Neural crest cell (in vitro differentiated cells): ENCODE data around the gene NREP. TPM values are rescaled to one million over a fixed set of nuclear protein-coding genes. Genes with fewer than 3 reads are reported as not detected.

Source experiments
- DNase-seq: peaks from one replicate; pipeline ENCODE4 v3.0.0; 2021; ENCODE audit warnings: low read depth, mixed read lengths, low spot score
- H3K27ac Mint-ChIP-seq: one replicate; pipeline ENCODE4 v1.8.0; 2021; ENCODE audit warnings: mild to moderate bottlenecking, mixed read lengths; ENCODE audit not compliant: unreplicated experiment
- H3K27me3 Mint-ChIP-seq: 2 replicates; pipeline ENCODE4 v1.8.0; 2021; ENCODE audit warnings: low read depth, mild to moderate bottlenecking, mixed read lengths
- H3K36me3 Mint-ChIP-seq: 2 replicates; pipeline ENCODE4 v1.8.0; 2021; ENCODE audit warnings: low read depth, mild to moderate bottlenecking, mixed read lengths
- H3K4me1 Mint-ChIP-seq: 2 replicates; pipeline ENCODE4 v1.8.0; 2021; ENCODE audit warnings: mixed read lengths
- H3K4me3 Mint-ChIP-seq: one replicate; pipeline ENCODE4 v1.8.0; 2021; ENCODE audit warnings: mild to moderate bottlenecking, mixed read lengths
- H3K9me3 Mint-ChIP-seq: 2 replicates; pipeline ENCODE4 v1.8.0; 2021; ENCODE audit warnings: mixed read lengths
- CTCF ChIP-seq: fragments of 200-600 bp; sonication (generic); conservative IDR thresholded peaks from 2 replicates; pipeline ENCODE4 v1.5.0; 2021; ENCODE audit warnings: antibody characterized with exemption, mild to moderate bottlenecking
- total RNA-seq: library from RNA; stranded (reverse); gene quantifications from 2 replicates; pipeline ENCODE4 v1.2.1, GENCODE V29; 2021

Gene NREP
- total RNA-seq, 1 donor from 2014 or later = 382 TPM

DNA sequence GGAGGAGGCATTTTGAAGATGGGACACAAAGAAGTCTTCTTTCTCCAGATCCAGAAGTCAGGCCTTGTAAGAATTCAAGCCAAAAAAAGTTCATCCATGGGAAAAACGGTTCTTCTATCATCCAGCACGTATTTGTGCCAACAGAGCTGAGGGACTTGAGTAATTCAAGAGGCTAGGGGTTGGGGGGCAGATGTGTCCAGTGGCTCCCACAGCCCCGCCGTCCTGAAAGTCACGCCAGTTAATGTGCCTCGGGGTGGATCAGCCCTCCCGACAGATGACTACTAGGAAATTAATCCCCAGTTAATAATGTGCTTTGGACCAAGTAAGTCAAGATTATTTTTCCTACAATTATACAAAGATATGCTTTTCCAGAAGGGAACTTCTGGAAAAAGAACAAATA lies 23.4 kb downstream of the NREP start:
- no peak for DNase-seq
- TF ChIP-seq CTCF = no peak
- no peaks in the 10 kb centered on the region for H3K9me3 Mint-ChIP-seq
- H3K27ac Mint-ChIP-seq = no peak overlapping the region
- H3K27me3 Mint-ChIP-seq = no peaks in the 10 kb centered on the region
- no peak overlapping the region for H3K4me3 Mint-ChIP-seq
- peaks cover 25% of the 10 kb centered on the region for H3K4me1 Mint-ChIP-seq
- H3K36me3 Mint-ChIP-seq = peaks cover 38% of the 10 kb centered on the region

- no peaks in the 10 kb centered on the region for H3K9me3 Mint-ChIP-seq
- DNase-seq = no peak
- H3K4me3 Mint-ChIP-seq = no peak overlapping the region
- peaks cover 12% of the 10 kb centered on the region for H3K4me1 Mint-ChIP-seq
- TF ChIP-seq CTCF = no peak
- H3K27me3 Mint-ChIP-seq = no peaks in the 10 kb centered on the region
- H3K36me3 Mint-ChIP-seq = peaks cover 52% of the 10 kb centered on the region
- H3K27ac Mint-ChIP-seq = no peak overlapping the region
Observed at GRCh38 chr5:111731638-111732037, 25.4 kb downstream of the NREP start.

DNA sequence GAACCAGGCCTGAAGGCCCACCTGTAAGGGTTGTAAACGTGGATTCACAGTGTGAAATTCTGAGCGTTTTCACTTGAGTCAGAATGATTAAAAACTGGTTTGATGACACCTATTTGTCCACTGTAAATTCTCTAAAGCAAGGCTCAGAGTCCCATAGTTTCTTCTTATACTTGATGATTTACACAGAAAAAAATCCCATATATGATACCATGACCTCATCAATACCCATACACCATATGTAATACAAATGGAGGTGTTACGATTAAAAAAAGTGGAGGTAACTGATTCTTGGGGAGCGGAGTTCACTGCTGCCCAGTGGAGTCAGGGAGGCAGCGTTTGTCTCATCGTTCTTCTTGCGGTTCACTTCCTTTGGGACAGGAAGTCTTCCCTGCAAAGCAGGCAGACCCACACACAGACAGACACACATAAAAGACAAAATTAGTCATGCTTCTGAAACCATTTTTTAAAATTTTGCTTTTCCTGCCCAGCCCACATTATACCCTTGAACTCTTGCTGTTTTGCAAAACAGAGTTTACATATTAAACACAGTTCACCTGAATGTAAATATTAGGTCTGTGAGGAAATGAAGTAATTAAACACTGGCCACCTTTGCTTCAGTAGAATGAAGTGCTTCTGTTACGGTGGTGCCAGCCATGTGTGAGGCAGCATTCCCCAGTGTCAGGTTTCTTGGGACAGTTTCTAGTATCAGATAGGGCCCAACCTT lies 26.2 kb downstream of the NREP start:
- DNase-seq = no peak
- H3K27ac Mint-ChIP-seq = no peak overlapping the region
- TF ChIP-seq CTCF = no peak
- H3K36me3 Mint-ChIP-seq = peaks cover 60% of the 10 kb centered on the region
- H3K9me3 Mint-ChIP-seq = no peaks in the 10 kb centered on the region
- no peaks in the 10 kb centered on the region for H3K27me3 Mint-ChIP-seq
- peaks cover 5% of the 10 kb centered on the region for H3K4me1 Mint-ChIP-seq
- no peak overlapping the region for H3K4me3 Mint-ChIP-seq

DNA sequence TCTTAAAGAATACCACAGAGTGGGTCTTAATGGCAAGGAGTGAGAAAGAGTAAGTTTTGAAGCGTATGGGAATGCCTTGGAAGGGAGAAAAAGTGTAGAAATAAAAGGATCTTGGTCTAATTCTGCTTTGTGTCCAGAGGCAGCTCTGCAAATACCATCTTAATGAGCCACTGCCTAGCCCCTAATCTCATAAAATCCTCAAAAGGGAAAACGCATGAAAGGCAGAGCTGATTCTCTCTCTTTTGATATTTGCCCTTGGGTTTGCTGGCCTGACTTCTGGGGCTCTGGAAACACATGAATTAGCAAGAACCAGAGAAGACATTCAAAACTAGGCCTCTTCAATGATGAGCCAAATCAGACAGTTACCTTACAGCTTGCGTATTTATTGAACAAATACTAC lies 28.1 kb downstream of the NREP start:
- Mint-ChIP-seq H3K27ac (no peak overlapping the region), H3K4me3 (no peak overlapping the region)

DNA sequence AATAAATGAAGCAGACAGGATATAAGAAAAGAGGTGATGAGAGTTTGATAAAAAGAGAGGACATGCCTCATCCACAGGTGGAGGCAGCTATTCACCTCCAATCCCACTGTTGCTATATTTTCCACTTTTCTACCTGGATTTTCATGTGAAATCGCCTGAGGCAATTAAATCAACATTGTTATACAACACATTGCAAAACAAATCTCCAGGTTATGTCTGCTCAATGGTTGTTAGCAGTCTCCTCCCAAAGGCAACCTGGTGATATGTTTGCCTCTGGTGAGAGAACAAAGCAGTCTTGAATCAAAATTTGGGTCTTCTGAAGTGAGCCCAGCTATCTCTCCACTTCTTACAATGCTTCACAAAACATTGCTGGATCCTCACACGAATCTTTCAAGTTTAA lies 30.0 kb downstream of the NREP start:
- peaks cover 70% of the 10 kb centered on the region for H3K36me3 Mint-ChIP-seq
- H3K27me3 Mint-ChIP-seq = no peaks in the 10 kb centered on the region
- no peak for TF ChIP-seq CTCF
- H3K9me3 Mint-ChIP-seq = peaks cover 3% of the 10 kb centered on the region
- peaks cover 10% of the 10 kb centered on the region for H3K4me1 Mint-ChIP-seq
- no peak overlapping the region for H3K4me3 Mint-ChIP-seq
- no peak for DNase-seq
- H3K27ac Mint-ChIP-seq = no peak overlapping the region

More for the DNA sequence above, 28.1 kb downstream of the NREP start:
- no peak for DNase-seq
- Mint-ChIP-seq H3K36me3 (peaks cover 66% of the 10 kb centered on the region), H3K9me3 (no peaks in the 10 kb centered on the region), H3K27me3 (no peaks in the 10 kb centered on the region), H3K4me1 (no peaks in the 10 kb centered on the region)
- TF ChIP-seq CTCF = no peak
